HG03521 (cell line): ENCODE results near the gene M1AP.

Source experiments
- ATAC-seq: cut with Tn5 transposase; IDR thresholded peaks from one replicate; pipeline ENCODE4 v1.9.1; 2021; ENCODE audit warnings: mild to moderate bottlenecking, moderate library complexity; ENCODE audit not compliant: unreplicated experiment

The M1AP gene

DNA sequence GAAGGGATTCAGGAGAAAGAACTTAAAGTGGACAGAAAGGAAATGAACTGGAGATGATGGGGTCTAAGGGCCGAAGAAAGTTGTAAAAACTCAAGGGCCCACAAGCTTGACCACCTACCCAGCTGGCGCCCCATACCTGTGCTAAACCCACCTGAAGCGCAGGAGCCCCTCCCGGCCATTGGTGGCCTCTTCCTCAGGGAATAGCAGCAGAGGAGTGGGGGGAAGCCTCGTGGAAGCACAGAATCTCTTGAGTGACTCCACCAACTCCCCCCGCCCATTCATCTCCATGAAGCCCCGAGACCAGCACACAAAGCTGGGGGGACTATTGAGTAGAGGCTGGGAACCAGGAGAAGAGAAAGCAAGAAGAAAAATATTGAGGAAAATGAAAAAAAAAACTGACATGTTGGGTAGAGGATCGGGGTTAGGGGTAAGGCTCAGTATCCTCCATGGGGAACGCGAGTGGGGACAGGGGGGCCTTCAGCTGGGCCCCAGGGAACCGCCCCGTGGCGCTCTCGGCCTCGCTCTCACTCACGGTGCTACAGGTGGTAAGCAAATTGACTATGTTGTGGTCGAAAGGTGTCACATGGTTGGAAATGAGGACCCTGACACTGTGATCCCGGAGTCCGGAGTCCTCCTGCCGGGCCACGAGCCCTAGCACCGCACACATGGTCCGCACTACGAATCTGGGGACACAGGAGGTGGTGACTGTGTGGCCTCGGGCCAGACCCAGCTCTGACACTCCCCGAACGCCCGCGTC lies 119.4 kb downstream of the M1AP start:
- ATAC-seq: peak; percentile 4

DNA sequence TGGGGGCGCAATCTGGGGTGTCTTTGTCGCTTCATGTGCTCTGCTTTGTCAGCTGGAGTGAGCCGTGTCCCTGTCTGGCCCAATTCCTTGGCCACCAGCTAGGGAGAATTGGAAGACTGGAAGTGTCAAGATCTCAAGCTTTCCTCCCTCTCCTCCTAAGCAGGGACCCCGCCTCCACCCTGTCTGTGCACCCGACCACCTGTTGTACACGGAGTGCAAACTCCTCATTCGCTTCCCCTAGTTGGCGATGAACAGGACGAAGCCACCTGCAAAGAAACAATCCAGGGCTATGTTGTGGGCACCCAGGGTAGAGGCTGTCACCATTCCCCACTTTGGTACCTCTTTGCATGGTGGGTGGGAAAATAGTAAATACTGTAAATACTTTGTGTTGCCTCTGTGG lies 120.4 kb downstream of the M1AP start:
- no peak for ATAC-seq

DNA sequence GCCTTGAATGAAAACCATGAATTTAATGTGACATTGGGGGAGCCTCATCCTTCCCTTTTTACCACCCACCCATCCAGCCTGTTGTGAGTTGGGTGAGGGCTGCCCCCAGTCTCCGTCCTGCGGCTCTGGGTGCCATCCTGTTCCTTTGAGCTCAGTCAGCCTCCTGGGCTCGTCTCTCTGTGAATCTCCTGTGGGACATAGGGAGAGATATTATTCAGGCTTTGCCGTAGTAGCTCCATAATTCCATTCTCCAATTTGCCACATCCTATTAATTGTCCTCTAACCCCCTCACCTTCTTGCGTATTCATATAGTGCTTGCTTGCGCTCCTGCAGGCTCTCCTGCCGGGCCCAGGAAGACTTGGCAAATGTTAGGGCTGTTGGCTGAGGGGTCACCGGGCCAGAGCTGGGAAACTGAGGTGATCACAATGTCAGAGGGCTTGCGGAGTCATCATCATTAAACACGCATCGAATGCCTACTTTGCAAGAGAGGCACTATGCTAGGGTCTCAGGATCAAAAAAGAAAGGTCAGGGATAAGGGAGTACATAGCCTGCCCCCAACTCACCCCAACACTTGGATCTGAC lies 121.4 kb downstream of the M1AP start:
- no peak for ATAC-seq

DNA sequence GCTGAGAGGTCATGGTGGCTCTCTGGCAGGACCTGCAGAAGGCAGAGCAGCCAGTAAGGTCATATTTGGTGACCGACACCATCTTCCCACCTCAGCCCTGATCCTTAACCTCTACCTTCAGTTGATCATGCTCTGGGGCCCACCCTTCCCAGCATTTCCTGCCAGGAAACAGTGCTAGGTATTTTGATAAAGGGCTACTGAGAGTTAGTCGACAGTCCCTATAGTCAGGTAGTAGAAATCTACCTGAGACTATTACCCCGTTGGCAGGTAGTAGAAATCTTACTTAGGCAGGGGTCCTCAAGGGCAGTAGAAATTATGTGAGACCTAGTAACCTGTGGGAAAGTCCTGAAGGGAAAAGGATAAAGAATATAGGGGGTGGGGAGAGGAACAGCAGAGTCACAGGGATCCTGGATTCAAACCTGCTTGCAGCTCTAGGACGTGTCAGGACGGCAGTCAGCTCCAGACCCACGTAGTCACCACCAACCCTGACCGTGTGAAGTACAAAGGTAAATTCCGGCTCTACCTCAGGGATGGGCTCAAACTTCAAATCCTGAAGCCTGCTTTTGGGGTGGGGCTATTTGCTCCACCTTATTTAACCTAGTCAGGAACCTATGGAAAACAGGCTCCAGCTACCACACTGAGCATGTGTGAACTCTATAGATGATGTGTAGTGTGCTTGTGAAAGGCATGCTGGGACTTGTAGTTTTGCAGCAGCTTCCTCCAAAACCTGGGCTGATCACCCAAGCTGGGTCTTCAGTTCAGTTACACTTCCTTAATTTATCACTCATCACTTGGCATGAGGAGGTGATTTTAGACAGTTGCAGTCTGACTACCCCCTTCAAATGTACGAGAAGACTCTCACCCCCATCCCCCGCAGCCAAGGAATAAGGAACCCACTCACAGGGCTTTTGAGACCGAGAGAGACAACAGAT lies 122.1 kb downstream of the M1AP start, which contains the start of gene DQX1:
Gene DQX1, minus strand, starts transcription at position 515 of the 932 bp plus-strand sequence. Its CDS starts 502 bp downstream, at position 13.
- no peak for ATAC-seq

DNA sequence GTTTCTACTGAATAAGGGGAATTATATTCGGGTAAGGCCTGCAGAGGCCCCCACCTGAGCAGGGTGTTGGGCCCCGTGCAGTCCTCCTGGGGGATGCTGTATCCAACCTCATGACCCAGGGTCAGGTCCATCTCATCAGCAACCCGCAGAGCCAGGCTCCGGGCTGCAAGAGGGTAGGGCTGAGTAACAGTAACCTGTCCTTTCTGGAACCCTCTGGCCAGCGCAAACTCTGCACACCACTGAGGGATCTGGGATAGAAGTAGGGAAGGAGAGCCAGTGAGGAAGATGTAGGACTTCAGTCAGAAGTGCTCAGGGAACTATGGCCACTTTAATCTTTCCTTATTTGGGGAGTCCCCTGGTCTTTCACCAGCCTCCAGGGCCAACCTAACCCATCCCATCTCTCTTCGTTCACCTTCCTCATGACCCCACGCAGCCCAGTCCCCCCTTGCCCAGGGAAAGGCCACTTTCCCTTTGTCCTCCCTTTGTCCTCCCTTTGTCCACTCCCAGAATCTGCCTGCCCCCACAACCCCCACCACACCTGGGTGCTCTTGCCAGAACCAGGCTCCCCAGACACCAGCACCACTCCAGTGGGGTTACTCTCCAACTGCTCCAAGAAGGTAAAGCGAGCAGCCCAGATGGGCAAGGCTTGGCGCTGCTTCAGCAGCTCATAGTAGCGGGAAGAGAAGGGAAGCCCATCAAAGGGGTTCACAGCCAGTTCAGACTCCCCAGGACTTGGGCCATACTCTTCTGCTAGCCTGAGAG lies 123.0 kb downstream of the M1AP start:
- no peak for ATAC-seq

DNA sequence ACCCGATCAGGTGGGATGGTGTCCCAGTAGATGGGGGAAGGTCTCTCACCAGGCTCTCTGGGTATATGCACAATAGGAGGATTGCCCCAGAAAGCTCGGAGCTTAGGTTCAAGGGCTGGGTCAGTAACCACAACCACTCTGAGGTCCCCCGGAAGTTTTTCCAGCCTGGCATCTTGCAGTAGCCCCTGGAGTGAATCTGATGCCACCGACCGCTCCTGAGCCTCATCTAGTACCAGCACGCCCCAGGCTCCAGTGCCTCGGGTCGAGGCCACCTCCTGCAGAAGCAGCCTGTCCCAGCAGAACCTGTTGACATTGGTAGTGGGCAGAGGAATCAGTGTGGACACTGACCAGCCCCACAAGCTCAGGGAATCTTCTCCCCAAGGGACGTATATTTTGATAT lies 124.1 kb downstream of the M1AP start:
- ATAC-seq: no peak

DNA sequence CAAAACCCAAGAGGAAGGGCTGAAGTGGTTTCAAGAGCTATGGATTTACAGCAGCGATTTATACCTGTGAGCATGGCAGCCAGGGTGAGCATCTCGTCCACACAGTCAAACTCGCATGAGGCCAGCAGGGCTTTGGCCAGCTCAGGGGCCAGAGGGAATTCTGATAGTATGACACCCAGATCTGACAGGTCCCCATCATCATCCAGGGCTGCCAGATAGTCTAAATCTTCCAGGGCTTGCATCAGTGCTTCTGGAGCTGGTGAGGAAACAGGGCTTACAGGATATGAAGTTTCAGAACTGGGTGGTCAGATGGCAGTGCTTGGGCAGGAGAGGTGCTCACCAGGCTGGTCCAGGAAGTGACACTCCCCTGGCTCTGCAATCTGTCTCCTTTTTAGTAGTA lies 125.6 kb downstream of the M1AP start:
- ATAC-seq: no peak

DNA sequence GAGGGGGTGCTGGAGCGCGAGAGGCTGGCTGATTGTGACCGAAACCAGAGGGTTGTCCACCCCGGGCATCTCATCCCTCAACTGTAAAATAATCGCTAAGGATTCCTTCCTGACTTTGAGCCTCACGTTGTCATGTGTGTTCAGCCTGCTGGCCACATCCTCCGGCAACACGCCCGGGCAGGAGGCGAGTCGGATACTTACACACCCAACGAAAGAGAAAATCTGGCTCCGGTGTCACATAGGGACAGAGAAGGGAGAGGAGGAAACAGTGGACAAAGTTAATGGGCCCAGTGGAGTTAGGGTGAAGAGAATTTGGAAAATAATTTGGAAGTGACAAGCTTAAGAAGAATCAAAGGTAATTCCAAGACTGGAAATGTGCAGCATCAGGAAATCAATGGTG lies 131.5 kb downstream of the M1AP start:
- no peak for ATAC-seq

DNA sequence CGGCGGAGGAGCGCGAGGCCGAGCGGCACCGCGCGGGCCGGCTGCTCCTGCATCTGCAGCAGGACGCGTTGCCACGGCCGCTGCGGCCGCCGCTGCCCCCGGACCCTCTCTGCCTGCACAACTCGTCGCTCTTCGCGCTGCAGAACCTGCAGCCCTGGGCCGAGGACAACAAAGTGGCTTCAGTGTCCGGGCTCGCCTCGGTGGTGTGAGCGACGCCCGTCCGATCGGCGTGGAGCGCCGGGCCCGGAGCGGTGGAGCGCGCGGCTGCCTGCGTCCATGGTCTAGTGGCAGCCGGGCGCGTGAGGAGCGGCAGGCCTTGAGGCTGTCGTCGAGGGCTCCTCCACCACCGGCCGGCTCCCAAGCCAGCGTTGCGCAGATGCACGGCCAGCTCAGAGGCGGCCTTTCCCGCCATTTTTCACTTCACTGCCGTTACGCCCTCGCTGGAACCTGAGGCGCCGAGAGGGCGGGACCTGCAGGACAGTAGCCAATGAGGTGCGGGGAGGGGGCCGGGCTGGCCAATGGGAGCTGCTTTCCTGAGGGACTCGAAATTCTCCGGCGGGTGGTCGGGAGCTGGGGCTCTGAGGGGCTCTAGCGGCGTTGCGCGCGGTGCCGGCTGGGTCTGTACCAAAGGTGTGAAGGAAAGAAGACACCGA lies 132.0 kb downstream of the M1AP start:
- peak; percentile 47 for ATAC-seq

DNA sequence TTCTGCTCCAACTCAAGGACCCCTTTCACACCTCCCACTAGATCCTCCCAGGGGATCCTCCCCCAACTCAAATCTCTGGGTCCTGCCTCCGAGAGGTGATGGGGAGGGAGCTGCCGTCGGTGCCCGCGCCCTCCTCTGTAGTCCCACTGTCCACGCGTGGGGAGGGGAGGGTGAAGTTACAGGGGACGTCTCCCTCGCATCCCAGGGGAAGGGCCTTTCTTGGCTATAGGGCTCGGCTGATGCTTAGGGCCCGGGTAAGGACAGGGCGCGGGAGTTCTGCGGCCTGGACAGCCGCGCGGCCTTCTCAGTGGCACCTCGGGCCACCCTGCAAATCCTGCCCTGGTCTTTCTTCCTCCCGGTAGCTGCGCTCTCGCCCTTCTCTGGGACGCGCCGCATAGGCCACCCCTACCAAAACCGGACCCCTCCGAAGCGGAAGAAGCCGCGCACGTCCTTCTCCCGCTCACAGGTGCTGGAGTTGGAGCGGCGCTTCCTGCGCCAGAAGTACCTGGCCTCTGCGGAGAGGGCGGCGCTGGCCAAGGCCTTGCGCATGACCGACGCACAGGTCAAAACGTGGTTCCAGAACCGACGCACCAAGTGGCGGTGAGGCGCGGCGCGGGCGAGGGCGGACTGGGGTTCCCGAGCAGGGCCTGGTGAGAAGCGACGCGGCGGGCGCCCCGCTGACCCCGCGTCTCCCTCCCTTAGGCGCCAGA lies 132.7 kb downstream of the M1AP start:
- ATAC-seq: no peak

DNA sequence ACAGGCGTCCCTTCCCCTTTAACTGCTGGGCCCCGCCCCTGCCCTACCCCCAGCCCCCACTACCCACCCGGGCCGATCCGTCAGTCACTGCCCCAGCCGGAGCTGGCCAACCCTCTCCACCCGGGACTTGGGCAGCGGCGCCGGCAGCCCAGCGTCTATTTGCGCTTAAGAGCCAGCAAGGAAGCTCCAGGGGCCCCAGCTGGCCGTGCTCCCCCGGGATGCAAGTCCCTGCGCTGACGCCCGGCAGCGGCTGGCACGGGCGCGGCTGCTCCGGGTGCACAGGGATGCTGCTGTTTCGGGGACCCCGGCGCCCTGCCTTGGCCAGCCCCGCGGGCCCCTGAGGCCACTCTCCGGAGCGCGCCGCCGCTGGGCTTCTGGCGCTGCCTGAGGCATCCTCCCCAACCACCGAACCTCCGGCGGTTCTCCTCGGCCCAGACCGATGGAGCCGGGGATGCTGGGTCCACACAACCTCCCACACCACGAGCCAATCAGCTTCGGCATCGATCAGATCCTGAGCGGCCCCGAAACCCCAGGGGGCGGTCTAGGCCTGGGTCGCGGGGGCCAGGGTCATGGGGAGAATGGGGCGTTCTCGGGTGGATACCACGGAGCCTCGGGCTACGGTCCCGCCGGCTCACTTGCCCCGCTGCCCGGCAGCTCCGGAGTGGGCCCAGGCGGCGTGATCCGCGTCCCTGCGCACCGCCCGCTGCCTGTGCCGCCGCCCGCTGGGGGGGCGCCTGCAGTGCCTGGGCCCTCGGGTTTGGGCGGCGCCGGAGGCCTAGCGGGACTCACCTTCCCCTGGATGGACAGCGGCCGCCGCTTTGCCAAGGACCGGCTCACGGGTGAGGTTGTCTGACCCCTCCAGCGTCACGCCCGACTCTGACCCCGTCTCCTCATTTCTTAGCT lies 133.5 kb downstream of the M1AP start, which contains the start of gene TLX2:
Gene TLX2, plus strand, starts transcription at position 83 of the 903 bp plus-strand sequence. Its CDS starts 357 bp downstream, at position 440.
- no peak for ATAC-seq

DNA sequence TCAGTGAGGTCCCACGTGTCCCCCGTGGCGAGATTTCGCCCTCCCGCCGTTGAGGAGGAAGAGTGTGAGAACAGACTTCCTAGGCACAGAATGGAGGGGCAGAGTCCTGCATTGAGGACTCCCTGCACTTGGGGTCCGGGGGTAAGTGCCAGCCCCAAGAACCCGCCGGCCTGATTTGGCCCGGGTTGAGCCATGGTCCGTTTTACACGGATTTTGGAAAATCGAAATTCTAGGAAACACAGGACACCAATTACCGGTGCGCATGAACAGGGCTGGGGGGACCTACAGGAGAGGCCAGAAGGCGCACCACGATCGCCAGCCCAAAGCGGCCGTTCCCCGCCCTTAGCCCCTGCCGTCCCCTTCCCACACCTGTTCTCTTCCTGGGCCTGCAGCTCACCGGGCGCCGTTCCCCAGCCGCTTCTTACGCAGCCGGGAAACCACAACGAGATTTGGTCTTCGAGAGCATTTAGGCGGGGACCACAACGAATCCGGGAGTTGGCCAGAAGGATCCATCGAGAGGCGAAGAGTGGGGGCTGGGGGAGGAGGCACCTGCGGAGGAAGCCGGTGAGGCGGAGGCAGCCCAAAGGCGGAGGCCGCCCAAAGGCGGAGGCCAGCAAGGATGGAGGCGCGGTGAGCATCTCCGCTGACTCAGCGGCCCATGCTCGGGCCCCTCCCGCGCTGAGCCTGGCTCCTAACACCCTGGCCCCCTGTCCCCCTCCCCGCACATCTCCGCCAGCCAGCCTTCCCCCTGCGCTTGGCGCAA lies 134.3 kb downstream of the M1AP start:
- ATAC-seq: no peak

DNA sequence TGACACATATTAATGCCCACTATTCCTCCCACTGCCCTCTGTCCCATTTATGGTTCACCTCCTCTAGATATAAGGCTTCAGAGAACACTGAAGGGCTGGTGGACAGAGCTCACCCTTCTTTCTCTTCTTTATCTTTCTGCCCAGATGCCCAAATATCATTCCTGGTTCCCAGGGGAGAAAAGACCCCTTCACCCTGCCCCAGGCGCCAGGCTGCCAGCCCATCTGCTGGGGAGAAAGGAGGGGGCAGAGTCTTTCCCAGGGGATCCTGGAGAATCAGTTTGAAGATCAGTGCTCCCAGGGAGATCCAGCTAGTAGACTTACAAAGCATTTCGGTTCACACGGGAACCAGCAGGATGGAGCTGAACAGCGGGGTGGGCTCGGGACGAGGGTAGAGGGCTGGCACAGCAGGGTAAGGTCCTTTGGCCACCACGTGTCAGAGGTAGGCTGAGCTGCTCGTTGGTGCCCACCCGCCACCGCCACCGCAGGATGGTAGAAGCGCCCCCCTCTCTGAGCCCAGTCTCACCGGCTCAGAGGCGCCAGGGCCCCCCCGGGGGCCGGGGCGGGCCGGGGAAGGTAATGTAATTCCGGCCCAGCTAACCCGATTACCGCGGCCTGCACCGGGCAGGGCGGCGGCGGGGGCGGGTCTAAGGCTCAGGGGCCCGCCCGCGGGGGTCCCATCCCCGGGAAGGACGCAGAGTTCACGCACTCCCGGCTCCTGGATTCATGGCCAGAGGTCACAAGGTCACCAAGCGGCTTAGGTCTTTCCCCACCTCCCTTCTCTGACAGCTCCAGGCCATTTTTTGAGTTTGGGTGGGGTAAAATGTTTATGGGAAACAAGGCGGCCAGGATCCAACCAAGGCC lies 135.2 kb downstream of the M1AP start:
- no peak for ATAC-seq

DNA sequence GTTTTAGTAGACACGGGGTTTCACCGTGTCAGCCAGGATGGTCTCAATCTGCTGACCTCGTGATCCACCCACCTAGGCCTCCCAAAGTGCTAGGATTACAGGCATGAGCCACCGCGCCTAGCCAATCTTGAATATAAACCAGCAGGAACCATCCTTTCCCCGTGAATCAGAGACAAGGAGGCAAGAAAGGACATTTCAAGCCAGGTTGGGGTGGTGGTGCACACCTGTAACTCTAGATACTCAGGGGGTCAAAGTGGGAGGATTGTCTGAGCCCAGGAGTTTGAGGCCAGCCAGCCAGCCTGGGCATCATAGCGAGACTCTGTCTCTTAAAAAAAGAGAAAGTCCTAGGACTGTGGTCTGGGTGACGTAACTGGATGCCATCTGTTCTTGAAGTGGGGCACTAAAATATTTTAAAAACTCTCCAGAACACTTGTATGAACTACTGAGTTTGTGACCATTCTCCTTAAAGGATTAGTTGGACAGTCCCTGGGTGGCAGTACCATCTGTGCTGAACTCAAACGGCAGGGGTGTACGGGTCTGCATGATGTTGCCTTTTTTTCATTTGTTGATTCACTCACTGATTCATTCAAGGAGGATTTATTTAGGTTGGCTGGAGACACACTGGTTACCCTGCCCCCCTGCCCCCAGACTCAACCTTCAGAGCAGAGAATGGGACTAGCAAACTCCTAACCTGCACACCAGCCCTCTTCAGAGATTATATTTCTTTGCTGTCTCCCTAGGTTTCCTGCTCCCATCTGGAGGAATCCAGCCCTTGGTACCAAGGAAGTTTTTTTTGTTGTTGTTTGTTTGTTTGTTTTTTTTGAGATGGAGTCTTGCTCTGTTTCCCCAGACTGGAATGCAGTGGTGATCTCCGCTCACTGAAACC lies 136.8 kb downstream of the M1AP start:
- no peak for ATAC-seq

DNA sequence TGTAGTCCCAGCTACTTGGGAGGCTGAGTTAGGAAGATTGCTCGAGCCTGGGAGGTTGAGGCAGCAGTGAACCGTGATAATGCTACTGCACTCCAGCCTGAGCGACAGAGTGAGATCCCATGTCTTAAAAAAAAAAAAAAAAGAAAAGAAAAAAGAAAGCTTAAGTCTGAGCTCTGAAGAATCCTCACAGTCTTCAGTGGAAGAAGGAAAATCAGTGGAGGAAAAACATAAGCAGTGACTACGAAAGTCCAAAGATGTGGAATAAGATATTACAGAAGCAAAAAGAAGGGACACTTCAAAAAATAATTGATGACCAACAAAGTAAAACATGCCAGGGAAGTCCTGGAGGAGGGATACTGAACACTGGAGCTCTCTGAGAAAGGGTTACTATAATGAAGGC lies 137.9 kb downstream of the M1AP start:
- no peak for ATAC-seq
